ENCODE results near the gene INTS2. TPM values are rescaled to one million over a fixed set of nuclear protein-coding genes. Genes with fewer than 3 reads are reported as not detected.
"Not testable (repeated sequence)": the region's sequence is repeated elsewhere in the genome, so short reads cannot be mapped to it uniquely, and the experiment has no call there.

The INTS2 gene
- total RNA-seq, 1 experiment from 2014 or later: 22.8 TPM

- DNase-seq (ENCODE audit: low spot score); in situ Hi-C loops (cut with HindIII; ENCODE audit: low sequenced_read_pairs): not testable (repeated sequence)
Measured at GRCh38 chr17:61860397-61860796, 67.4 kb downstream of the INTS2 start.

DNA sequence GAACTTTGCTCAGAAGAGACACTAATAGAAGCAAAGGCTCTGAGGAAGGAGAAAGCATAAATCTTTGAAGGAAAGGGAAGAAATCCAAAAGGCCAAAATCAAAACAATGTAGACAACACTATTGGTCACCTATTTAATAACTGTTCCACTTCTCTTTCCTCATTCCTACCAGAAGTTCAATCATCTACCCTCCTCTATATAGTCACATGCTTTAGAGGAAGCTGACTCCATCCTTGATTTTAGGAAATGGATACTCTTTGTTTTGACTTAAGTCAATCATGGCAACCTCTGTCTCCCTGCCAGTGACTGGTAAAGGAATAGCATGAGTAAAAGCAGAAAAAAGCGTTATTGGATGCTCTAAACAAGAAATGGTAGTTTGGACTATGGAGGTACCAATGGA is 71.7 kb downstream of the INTS2 start:
- DNase-seq (ENCODE audit: low spot score): no peak
- in situ Hi-C loops (cut with HindIII; ENCODE audit: low sequenced_read_pairs): no loop called here

DNA sequence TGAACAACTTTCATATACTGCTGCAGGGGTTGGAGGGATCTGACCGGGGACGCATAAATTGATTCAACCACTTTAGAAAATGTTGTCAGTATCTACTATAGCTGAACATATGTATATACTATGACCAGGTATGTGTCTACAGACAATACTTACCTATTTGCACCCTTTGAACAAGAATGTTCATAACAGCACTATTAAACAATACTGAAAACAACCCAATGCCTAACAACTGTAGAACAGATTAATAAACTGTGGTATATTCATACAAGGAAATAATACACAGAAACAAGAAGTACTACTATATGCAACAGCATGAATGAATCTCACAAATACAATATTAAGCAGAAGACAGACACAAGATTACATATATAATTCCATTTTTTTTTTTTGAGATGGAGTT is 74.9 kb downstream of the INTS2 start:
- in situ Hi-C loops (cut with HindIII; ENCODE audit: low sequenced_read_pairs): no loop called here
- no peak for DNase-seq (ENCODE audit: low spot score)

DNA sequence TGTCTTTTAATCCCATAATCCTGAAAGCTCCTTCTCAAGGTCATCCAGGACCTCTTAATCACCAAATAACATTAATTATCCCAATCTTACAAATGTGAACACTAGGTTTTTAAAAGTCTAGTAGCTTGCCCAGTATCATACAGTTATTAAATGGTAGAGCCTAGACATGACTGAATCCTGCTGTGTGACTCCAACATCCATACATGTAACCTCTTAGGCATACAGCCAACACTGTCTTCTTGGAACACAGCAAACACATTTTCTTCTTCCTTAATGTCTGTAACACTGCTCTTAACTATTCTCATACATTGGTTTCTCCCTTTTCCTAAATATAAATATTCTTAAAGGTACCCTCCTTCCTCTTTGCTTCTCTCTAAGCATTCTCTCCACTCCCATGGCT is 78.1 kb downstream of the INTS2 start:
- DNase-seq (ENCODE audit: low spot score): no peak
- in situ Hi-C loops (cut with HindIII; ENCODE audit: low sequenced_read_pairs): no loop called here

DNA sequence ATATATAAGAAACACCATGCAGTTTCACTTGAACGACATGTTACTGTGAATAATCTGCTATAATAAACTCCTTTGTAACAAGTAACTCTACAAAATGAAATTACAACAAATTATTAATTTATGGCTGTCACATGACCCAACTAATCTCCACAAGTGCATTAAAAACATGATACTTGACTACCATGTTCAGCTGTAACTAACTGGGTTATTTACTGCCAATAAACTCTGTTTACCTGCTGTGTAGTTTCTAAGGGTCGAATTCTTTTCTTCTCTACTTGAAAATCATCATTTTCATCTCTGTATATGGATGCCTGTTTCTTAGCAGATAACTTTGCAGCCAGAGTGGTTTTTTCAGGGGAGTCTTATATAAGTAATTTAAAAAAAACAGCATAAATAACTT is 78.9 kb downstream of the INTS2 start:
- in situ Hi-C loops (cut with HindIII; ENCODE audit: low sequenced_read_pairs): no loop called here
- DNase-seq (ENCODE audit: low spot score): no peak

DNA sequence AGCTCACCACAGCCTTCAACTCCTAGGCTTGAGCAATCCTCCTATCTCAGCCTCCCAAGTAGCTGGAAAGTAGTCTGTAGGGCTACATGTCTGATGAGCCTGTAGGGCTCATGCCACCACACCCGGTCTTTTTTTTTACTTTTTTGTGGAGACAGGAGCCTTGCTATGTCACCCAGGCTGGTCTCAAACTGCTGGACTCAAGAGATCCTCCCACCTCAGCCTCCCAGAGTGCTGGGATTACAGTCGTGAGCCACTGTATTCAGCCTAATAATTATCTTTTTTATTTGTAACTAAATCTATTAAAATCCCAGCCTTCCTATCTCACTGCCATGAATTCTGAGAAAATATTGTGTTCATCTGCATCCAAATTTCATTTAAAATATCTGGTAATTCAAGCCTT is 79.5 kb downstream of the INTS2 start:
- in situ Hi-C loops (cut with HindIII; ENCODE audit: low sequenced_read_pairs): no loop called here
- DNase-seq (ENCODE audit: low spot score): no peak

DNA sequence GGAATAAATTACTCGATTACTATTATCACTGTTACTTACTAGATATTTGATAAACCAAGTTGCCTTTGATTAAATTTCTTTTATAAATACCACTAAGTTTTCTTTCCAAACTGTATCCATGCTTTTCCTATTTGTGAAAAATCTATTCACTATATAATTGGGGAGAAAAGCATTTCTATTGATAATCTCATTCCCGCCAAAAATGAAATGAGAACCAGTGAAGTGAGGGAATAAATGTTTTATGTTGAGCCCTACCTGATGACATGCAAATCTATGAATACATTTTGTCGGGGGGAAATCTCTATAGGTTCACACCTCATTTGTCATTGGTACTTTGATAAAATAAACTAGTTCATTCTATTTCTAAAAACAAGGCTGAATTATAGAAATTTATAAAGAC is 80.1 kb downstream of the INTS2 start:
- in situ Hi-C loops (cut with HindIII; ENCODE audit: low sequenced_read_pairs): no loop called here
- DNase-seq (ENCODE audit: low spot score): no peak

DNA sequence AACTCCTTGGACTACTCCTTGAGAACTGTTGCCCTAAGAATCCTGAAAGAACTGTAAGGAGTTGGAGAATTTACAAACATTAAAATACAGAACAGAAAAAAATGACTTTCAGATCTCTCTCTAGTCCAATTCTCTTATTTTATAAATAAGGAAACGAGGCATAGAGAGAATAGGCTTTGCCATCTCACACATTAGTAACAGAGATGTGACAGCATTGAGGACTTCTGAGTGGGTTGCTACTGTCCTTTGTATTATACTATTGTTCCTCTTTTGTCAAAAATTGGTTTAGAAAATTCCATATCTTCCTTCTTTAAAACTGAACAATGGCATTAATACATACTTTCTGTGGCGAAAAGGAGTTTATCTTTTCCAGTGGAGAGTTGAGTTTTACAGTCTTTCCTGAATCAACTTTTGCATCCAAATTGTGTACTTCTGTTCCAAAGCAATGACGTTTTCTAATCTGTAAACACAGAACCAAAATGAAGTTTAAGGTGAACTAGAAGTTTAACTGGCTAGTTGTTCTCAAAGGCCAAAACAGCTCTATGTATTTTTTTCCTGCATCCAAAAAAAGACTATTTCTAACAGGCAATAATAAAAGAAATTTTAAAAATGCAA is 80.9 kb downstream of the INTS2 start:
- no peak for DNase-seq (ENCODE audit: low spot score)
- in situ Hi-C loops (cut with HindIII; ENCODE audit: low sequenced_read_pairs): no loop called here

DNA sequence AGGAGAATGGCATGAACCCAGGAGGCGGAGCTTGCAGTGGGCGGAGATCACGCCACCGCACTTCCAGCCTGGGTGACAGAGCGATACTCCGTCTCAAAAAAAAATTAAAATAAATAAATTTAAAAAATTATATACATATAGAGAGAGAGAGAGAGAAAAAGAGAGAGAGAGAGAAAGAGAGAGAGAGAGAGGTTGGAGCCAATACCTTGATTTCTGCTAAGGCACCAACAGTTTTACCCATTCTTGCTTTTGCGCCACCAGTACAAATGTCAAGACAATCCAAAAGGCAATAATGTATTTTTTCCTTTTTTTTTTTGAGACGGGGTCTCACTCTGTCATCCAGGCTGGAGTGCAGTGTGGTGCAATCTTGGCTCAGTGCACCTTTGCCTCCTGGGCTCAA is 81.7 kb downstream of the INTS2 start:
- in situ Hi-C loops (cut with HindIII; ENCODE audit: low sequenced_read_pairs): no loop called here
- no peak for DNase-seq (ENCODE audit: low spot score)

GRCh38 chr17:61843435-61843834 is 84.3 kb downstream of the INTS2 start:
- no peak for DNase-seq (ENCODE audit: low spot score)
- in situ Hi-C loops (cut with HindIII; ENCODE audit: low sequenced_read_pairs): no loop called here

GRCh38 chr17:61842899-61843298 is 84.9 kb downstream of the INTS2 start:
- in situ Hi-C loops (cut with HindIII; ENCODE audit: low sequenced_read_pairs): no loop called here
- DNase-seq (ENCODE audit: low spot score): no peak

- in situ Hi-C loops (cut with HindIII; ENCODE audit: low sequenced_read_pairs): no loop called here
- no peak for DNase-seq (ENCODE audit: low spot score)
Measured at GRCh38 chr17:61839300-61839786, 88.4 kb downstream of the INTS2 start.

DNA sequence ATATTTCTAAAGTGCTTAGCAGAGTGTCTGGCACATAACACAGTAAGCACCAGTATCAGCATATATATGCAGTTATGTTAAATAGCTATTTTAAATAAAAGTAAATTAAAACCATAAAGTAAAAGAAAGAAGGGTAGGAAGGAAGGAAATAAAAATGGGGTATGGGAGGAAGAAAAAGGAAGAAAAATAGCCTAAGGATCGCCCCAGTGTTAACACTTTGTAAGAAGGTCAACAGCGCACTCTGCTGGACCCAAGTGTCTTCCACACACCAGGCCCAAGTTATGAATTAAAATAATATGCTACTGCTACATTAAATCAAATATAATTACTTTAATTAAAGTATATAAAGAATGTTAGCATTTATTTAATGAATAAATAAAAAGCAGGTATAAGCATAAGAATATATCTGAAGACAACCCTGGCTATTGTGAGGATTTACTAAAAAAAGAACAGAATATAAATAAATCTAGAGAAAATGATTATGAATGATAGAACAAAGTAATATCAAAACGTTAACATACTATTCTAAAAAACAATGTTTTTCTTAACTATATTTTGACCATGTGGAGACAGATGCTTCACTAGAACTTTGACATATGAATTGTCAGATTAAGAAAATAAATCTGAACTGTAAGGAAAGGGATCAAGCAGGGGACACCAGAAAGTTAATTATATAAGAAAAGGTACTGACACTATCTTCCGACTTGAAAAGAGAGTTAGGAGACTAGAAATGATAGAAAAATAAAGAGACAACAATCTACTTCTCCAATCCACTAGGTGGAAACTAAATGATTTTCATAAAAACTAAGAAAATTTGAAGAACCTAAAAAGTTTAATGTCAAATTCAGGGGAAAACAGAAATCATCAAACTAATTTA is 90.4 kb downstream of the INTS2 start:
- in situ Hi-C loops (cut with HindIII; ENCODE audit: low sequenced_read_pairs): no loop called here
- DNase-seq (ENCODE audit: low spot score): peak; percentile 34

- in situ Hi-C loops (cut with HindIII; ENCODE audit: low sequenced_read_pairs): no loop called here
- DNase-seq (ENCODE audit: low spot score): no peak
Measured at GRCh38 chr17:61836266-61837174, 91.3 kb downstream of the INTS2 start.

DNA sequence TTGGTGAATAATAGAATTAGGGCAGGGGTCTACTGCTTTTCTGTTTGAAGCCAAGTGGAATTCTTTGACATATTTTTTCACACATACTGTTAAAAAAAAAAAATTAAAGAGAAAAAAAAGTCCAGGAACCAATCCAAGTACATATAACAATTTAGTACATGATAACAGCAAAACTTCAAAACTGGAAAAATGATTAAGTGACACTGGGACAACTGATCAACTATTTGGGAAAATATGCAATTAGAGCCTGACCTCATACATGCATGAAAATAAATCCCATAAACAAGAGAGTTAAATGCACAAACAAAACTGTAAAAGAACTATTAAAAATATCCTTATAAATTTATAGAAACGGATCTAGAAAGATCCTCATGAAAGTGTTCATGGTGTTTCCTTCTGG is 92.2 kb downstream of the INTS2 start:
- in situ Hi-C loops (cut with HindIII; ENCODE audit: low sequenced_read_pairs): no loop called here
- no peak for DNase-seq (ENCODE audit: low spot score)

GRCh38 chr17:61834610-61835009 is 93.2 kb downstream of the INTS2 start:
- no peak for DNase-seq (ENCODE audit: low spot score)
- in situ Hi-C loops (cut with HindIII; ENCODE audit: low sequenced_read_pairs): no loop called here

GRCh38 chr17:61833536-61834193 is 94.1 kb downstream of the INTS2 start:
- in situ Hi-C loops (cut with HindIII; ENCODE audit: low sequenced_read_pairs): no loop called here
- DNase-seq (ENCODE audit: low spot score): no peak

- no peak for DNase-seq (ENCODE audit: low spot score)
- in situ Hi-C loops (cut with HindIII; ENCODE audit: low sequenced_read_pairs): no loop called here
Measured at GRCh38 chr17:61832463-61832862, 95.3 kb downstream of the INTS2 start.

- no peak for DNase-seq (ENCODE audit: low spot score)
- in situ Hi-C loops (cut with HindIII; ENCODE audit: low sequenced_read_pairs): no loop called here
Measured at GRCh38 chr17:61831099-61831498, 96.7 kb downstream of the INTS2 start.

Data from G401 (cell line).